22Rv1 (cell line): ENCODE measurements around the gene OR2AJ1.
"Not testable (repeated sequence)": the region's sequence is repeated elsewhere in the genome, so short reads cannot be mapped to it uniquely, and the experiment has no call there.

ENCODE experiments used
- H3K27ac ChIP-seq: fragments of 450-650 bp; 2 replicates; pipeline ENCODE4 v1.5.1; 2017
- ZFX ChIP-seq: fragments of 450-650 bp; IDR thresholded peaks from 2 replicates; pipeline ENCODE4 v1.6.1; 2017; ENCODE audit warnings: antibody characterized with exemption, borderline replicate concordance
- TF ChIP-seq, protein P1 (sequence below): fragments of 450-650 bp; IDR thresholded peaks from 2 replicates; pipeline ENCODE4 v1.5.1; 2017; ENCODE audit warnings: mild to moderate bottlenecking

The OR2AJ1 gene

GRCh38 chr1:247933989-247934388 is 9.3 kb downstream of the OR2AJ1 start:
- no peak for TF ChIP-seq ZFX
- no peak overlapping the region for H3K27ac ChIP-seq

- TF ChIP-seq, protein P1, sequence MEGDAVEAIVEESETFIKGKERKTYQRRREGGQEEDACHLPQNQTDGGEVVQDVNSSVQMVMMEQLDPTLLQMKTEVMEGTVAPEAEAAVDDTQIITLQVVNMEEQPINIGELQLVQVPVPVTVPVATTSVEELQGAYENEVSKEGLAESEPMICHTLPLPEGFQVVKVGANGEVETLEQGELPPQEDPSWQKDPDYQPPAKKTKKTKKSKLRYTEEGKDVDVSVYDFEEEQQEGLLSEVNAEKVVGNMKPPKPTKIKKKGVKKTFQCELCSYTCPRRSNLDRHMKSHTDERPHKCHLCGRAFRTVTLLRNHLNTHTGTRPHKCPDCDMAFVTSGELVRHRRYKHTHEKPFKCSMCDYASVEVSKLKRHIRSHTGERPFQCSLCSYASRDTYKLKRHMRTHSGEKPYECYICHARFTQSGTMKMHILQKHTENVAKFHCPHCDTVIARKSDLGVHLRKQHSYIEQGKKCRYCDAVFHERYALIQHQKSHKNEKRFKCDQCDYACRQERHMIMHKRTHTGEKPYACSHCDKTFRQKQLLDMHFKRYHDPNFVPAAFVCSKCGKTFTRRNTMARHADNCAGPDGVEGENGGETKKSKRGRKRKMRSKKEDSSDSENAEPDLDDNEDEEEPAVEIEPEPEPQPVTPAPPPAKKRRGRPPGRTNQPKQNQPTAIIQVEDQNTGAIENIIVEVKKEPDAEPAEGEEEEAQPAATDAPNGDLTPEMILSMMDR: no peak
- TF ChIP-seq ZFX: no peak
- H3K27ac ChIP-seq: no peak overlapping the region
Measured at GRCh38 chr1:247935781-247936180, 11.1 kb downstream of the OR2AJ1 start.

GRCh38 chr1:247936415-247936814 is 11.7 kb downstream of the OR2AJ1 start:
- TF ChIP-seq, protein P1: no peak
- no peak for TF ChIP-seq ZFX

GRCh38 chr1:247936965-247937734 is 12.5 kb downstream of the OR2AJ1 start:
- H3K27ac ChIP-seq: not testable (repeated sequence)
- TF ChIP-seq, protein P1: peak; percentile 95

More at GRCh38 chr1:247936415-247936814, 11.7 kb downstream of the OR2AJ1 start:
- H3K27ac ChIP-seq: no peak overlapping the region

DNA sequence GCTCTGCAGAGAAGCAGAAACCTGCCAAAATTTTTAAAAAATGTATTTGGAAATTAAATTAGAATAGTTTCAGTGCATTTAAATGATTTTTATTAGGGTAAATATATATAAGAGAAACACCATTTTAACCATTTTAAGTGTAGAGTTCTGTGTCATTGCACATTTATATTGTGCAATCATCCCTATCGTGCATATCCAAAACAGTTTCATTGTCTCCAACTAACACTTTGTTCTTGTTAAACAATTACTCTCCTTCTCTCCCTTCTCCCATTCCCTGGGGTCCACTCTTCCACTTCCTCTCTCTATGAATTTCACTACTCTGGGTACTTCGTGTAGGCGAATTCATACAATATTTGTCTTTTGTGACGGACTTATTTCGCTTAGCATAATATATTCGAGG is 17.9 kb downstream of the OR2AJ1 start:
- no peak overlapping the region for H3K27ac ChIP-seq
- TF ChIP-seq ZFX: no peak
- TF ChIP-seq, protein P1: no peak

GRCh38 chr1:247948558-247948957 is 23.9 kb downstream of the OR2AJ1 start, which contains the start of gene OR2L8:
TSS of gene OR2L8 (plus strand) at chr1:247948858. CDS start at chr1:247948858, 0 bp downstream.
- H3K27ac ChIP-seq: no peak within 1 kb of the TSS
- TF ChIP-seq ZFX: no peak
- TF ChIP-seq, protein P1: no peak

- no peak for TF ChIP-seq ZFX
- TF ChIP-seq, protein P1: no peak
- no peak overlapping the region for H3K27ac ChIP-seq
Measured at GRCh38 chr1:247953408-247953807, 28.7 kb downstream of the OR2AJ1 start.
